GM19193 (cell line): Measurements from ENCODE around the gene RBMXL2.

ENCODE experiments used
- POLR2A ChIP-seq: IDR thresholded peaks from 4 replicates; pipeline ENCODE4 v1.6.1; 2011; ENCODE audit not compliant: insufficient read depth, insufficient read length; ENCODE audit errors: extremely low read depth

RBMXL2 gene

GRCh38 chr11:7138051-7138450 lies 49.3 kb downstream of the RBMXL2 start:
- no peak for TF ChIP-seq POLR2A
